ENCODE results near the gene IL10RB. TPM values are rescaled to one million over a fixed set of nuclear protein-coding genes. Genes with fewer than 3 reads are reported as not detected.

The IL10RB gene
- total and polyA plus RNA-seq, 2 of the 13 experiments (the other 11 are each of a cell fraction or from before 2014, with no cell fraction given): 17.4 to 18.2 TPM

- peak; percentile 73 for TF ChIP-seq TFDP1 (CRISPR knock-in tag; IDR thresholded peaks at IDR 0.05; ENCODE audit: borderline replicate concordance)
- TF ChIP-seq TBX2 (CRISPR knock-in tag; IDR thresholded peaks at IDR 0.05; ENCODE audit: borderline replicate concordance): peak; percentile 76
- TF ChIP-seq MIXL1 (CRISPR knock-in tag; IDR thresholded peaks at IDR 0.05): peak; percentile 28; the same call in 1 of the 2 replicates
- peak; percentile 80 for TF ChIP-seq TEAD3 (CRISPR knock-in tag; optimal IDR thresholded peaks at IDR 0.05; ENCODE audit: borderline replicate concordance)
- TF ChIP-seq NR2F2 (IDR thresholded peaks at IDR 0.05; ENCODE audit: borderline replicate concordance, low read depth): no peak
- no peak for TF ChIP-seq ZSCAN30 (CRISPR knock-in tag; IDR thresholded peaks at IDR 0.05)
- TF ChIP-seq GZF1 (CRISPR knock-in tag; IDR thresholded peaks at IDR 0.05): 0 out of 2 replicates have a peak, but pooled peaks have one; percentile 12
- 0 out of 2 replicates have a peak, but pooled peaks have one; percentile 77 for TF ChIP-seq ZNF879 (CRISPR knock-in tag; IDR thresholded peaks at IDR 0.05)
- peak; percentile 44; the same call in 1 of the 2 replicates for TF ChIP-seq ZNF530 (CRISPR knock-in tag; IDR thresholded peaks at IDR 0.05; ENCODE audit: low read depth)
- peak; percentile 83 for TF ChIP-seq ZNF510 (CRISPR knock-in tag; IDR thresholded peaks at IDR 0.05; ENCODE audit: low read depth)
- TF ChIP-seq ZNF703 (CRISPR knock-in tag; IDR thresholded peaks at IDR 0.05; ENCODE audit: borderline replicate concordance): no peak; the same call in 1 of the 2 replicates
- TF ChIP-seq ZMYM4 (CRISPR knock-in tag; IDR thresholded peaks at IDR 0.05): peak; percentile 89; the same call in 1 of the 2 replicates
- TF ChIP-seq ATF4 (CRISPR knock-in tag; IDR thresholded peaks at IDR 0.05): peak in 1 of 2 experiments; percentile 59; a peak in 1 of 4 replicates
- peak; percentile 71 for TF ChIP-seq BRF2 (CRISPR knock-in tag; IDR thresholded peaks at IDR 0.05)
- peak; percentile 81 for TF ChIP-seq ZNF800 (CRISPR knock-in tag; IDR thresholded peaks at IDR 0.05)
- TF ChIP-seq THYN1 (CRISPR knock-in tag; IDR thresholded peaks at IDR 0.05; ENCODE audit: borderline replicate concordance, low read depth): no peak
- TF ChIP-seq GATA4 (IDR thresholded peaks at IDR 0.05; ENCODE audit: borderline replicate concordance, low read depth): peak; percentile 10; the same call in 1 of the 2 replicates
- TF ChIP-seq MAF1 (CRISPR knock-in tag; IDR thresholded peaks at IDR 0.05; ENCODE audit: borderline replicate concordance): no peak
- peak; percentile 57 for TF ChIP-seq ZNF883 (CRISPR knock-in tag; IDR thresholded peaks at IDR 0.05; ENCODE audit: not compliant biosample characterization)
- TF ChIP-seq ZNF546 (CRISPR knock-in tag; conservative IDR thresholded peaks at IDR 0.05): no peak
- TF ChIP-seq HHEX (CRISPR knock-in tag; IDR thresholded peaks at IDR 0.05): no peak
- TF ChIP-seq ZNF598 (CRISPR knock-in tag; IDR thresholded peaks at IDR 0.05; ENCODE audit: borderline replicate concordance): peak; percentile 40; the same call in 1 of the 2 replicates
- TF ChIP-seq ZNF501 (CRISPR knock-in tag; IDR thresholded peaks at IDR 0.05): peak; percentile 93
- no peak for TF ChIP-seq NR1H2 (CRISPR knock-in tag; IDR thresholded peaks at IDR 0.05; ENCODE audit: borderline replicate concordance, low read depth)
- peak; percentile 17; the same call in 1 of the 2 replicates for TF ChIP-seq FOXO1 (CRISPR knock-in tag; IDR thresholded peaks at IDR 0.05)
These were observed 58.4 kb downstream of the IL10RB start, which contains the start of gene IFNAR1 (continued) for GRCh38 chr21:33324291-33325221.
